Mesothelial cell of epicardium (in vitro differentiated cells): ENCODE measurements around the gene GSTO2. TPM values are rescaled to one million over a fixed set of nuclear protein-coding genes. Genes with fewer than 3 reads are reported as not detected.

Experiments
- DNase-seq, 2 experiments: peaks; one replicate each; pipeline ENCODE4 v3.0.0; 2021; ENCODE audit warnings: low spot score in 2 of 2; ENCODE audit not compliant: unreplicated experiment in 2 of 2
- H3K27ac Mint-ChIP-seq: 2 replicates; pipeline ENCODE4 v1.8.0; 2021; ENCODE audit warnings: mixed read lengths
- H3K27me3 Mint-ChIP-seq: 2 replicates; pipeline ENCODE4 v1.8.0; 2021; ENCODE audit warnings: low read depth, mixed read lengths
- H3K36me3 Mint-ChIP-seq: 2 replicates; pipeline ENCODE4 v1.8.0; 2021; ENCODE audit warnings: mixed read lengths
- H3K4me1 Mint-ChIP-seq: 2 replicates; pipeline ENCODE4 v1.8.0; 2021; ENCODE audit warnings: mixed read lengths
- H3K4me3 Mint-ChIP-seq: 2 replicates; pipeline ENCODE4 v1.8.0; 2021; ENCODE audit warnings: mild to moderate bottlenecking, moderate library complexity, mixed read lengths
- H3K9me3 Mint-ChIP-seq: 2 replicates; pipeline ENCODE4 v1.8.0; 2021; ENCODE audit warnings: mixed read lengths
- total RNA-seq: library from RNA; stranded (reverse); gene quantifications from 3 replicates; pipeline ENCODE4 v1.2.1, GENCODE V29; 2021
- TF ChIP-seq, protein P1 (sequence below): fragments of 200-600 bp; sonication (generic); IDR thresholded peaks from one replicate; pipeline ENCODE4 v1.5.0; 2021; ENCODE audit warnings: antibody characterized with exemption; ENCODE audit not compliant: unreplicated experiment

GSTO2 gene
- total RNA-seq, 1 donor from 2014 or later, result 11.7 TPM

DNA sequence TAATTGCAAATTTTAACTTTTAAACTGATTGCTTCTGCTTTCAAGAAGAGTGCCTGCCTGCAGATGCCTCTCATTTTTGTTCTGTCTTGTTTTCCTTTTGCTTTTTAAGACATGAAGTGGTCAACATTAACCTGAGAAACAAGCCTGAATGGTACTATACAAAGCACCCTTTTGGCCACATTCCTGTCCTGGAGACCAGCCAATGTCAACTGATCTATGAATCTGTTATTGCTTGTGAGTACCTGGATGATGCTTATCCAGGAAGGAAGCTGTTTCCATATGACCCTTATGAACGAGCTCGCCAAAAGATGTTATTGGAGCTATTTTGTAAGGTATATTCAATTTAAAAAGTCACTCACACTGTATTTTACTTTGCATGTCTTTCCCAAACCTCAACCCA lies 8.8 kb downstream of the GSTO2 start:
- peaks cover 8% of the 10 kb centered on the region for H3K4me1 Mint-ChIP-seq
- no peaks in the 10 kb centered on the region for H3K36me3 Mint-ChIP-seq
- peaks cover 2% of the 10 kb centered on the region for H3K27me3 Mint-ChIP-seq
- no peak overlapping the region for H3K4me3 Mint-ChIP-seq
- no peak overlapping the region for H3K27ac Mint-ChIP-seq
- TF ChIP-seq, protein P1, sequence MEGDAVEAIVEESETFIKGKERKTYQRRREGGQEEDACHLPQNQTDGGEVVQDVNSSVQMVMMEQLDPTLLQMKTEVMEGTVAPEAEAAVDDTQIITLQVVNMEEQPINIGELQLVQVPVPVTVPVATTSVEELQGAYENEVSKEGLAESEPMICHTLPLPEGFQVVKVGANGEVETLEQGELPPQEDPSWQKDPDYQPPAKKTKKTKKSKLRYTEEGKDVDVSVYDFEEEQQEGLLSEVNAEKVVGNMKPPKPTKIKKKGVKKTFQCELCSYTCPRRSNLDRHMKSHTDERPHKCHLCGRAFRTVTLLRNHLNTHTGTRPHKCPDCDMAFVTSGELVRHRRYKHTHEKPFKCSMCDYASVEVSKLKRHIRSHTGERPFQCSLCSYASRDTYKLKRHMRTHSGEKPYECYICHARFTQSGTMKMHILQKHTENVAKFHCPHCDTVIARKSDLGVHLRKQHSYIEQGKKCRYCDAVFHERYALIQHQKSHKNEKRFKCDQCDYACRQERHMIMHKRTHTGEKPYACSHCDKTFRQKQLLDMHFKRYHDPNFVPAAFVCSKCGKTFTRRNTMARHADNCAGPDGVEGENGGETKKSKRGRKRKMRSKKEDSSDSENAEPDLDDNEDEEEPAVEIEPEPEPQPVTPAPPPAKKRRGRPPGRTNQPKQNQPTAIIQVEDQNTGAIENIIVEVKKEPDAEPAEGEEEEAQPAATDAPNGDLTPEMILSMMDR, result no peak
- H3K9me3 Mint-ChIP-seq, result no peaks in the 10 kb centered on the region
- no peak for DNase-seq

DNA sequence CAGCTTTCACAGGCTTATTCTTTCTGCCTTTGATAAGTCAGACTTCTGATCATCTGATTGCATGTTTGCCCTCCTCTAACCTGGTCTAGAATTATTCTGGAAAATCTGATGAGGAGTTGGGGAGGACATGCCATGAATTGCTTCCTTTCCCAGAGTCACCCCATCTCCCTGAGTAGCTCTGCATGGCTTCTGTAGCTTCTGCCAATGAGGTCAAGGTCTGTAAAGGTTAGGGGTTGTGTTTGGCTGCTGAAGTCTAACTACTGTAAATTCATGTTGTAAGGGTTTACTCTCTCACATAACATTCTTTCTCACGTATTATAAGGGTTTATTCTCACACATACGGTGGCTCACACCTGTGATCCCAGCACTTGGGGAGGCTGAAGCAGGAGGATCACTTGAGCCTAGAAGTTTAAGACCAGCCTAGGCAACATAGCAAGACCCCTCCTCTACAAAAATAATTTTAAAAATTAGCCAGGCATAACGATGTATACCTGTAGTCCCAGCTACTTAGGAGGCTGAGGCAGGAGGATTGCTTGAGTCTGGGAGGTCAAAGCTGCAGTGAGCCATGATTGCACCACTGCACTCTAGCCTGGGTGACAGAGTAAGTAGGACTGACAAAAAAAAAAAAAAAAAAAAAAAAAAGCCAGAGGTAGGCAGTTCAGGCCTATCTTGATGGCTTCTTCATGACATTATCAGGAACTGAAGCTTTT lies 10.7 kb downstream of the GSTO2 start:
- Mint-ChIP-seq H3K27me3 (peaks cover 2% of the 10 kb centered on the region), H3K27ac (no peak overlapping the region), H3K4me3 (no peak overlapping the region), H3K4me1 (peaks cover 8% of the 10 kb centered on the region), H3K36me3 (no peaks in the 10 kb centered on the region), H3K9me3 (no peaks in the 10 kb centered on the region)
- TF ChIP-seq, protein P1, result no peak
- DNase-seq, result no peak

DNA sequence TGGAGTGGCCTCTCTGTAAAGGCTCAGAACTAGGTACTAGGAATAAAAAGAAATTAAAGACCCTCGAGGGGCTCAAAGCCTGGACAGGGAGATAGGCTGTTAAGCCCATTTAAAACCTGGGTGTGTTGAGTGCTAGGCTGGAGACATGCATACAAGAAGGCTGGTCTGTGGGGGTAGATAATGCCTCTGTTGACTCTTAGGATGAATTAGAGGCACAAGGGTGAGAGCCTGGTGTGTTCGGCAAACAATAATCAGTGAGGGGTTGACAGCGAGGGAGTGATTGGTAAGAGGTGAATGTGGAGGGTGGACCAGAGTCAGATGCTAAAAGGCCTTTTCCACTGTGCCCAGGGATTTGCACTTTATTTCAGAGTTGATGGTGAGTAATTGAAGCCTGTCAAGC lies 12.7 kb downstream of the GSTO2 start:
- no peak for DNase-seq
- H3K9me3 Mint-ChIP-seq, result no peaks in the 10 kb centered on the region
- H3K27ac Mint-ChIP-seq, result no peak overlapping the region
- H3K27me3 Mint-ChIP-seq, result no peaks in the 10 kb centered on the region
- H3K4me3 Mint-ChIP-seq, result no peak overlapping the region
- TF ChIP-seq, protein P1, result no peak
- H3K4me1 Mint-ChIP-seq, result no peaks in the 10 kb centered on the region
- H3K36me3 Mint-ChIP-seq, result no peaks in the 10 kb centered on the region

DNA sequence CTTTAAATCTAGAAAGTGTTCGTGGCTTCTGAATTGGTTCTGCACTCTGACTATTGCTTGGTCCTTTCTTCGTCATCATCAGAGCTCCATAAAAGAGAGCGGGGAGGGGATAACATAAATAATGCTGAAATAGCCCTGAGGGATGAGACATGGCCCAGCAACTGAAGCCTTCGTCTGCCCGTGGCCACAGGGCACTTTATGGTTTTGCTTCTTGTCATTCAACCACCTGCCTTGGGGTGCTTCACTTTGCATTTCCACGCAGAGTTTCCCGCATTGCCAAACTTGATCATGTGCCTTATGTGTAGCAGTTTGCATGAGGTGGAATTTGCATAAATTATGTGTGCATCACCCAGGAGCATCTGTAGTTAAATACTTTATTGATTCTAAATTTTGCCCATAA lies 15.9 kb downstream of the GSTO2 start:
- DNase-seq, result no peak
- peaks cover 8% of the 10 kb centered on the region for H3K27me3 Mint-ChIP-seq
- no peak overlapping the region for H3K27ac Mint-ChIP-seq

DNA sequence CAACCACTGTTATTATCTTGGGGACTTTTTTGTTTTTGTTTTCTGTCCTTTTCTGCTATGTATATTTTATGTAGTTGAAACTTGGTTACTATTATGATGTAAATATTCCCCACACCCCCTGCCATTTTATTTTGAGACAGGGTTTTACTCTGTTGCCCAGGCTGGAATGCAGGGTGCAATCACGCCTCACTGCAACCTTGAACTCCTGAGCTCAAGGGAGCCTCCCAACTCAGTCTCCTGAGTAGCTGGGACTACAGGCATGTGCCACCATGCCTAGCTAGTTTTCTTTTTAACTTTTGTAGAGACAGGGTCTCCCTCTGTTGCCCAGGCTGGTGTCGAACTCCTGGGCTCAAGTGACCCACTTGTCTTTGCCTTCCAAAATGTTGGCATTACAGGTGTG lies 18.0 kb downstream of the GSTO2 start:
- H3K27ac Mint-ChIP-seq, result no peak overlapping the region
- no peak overlapping the region for H3K4me3 Mint-ChIP-seq
- H3K27me3 Mint-ChIP-seq, result peaks cover 16% of the 10 kb centered on the region
- no peaks in the 10 kb centered on the region for H3K9me3 Mint-ChIP-seq
- no peaks in the 10 kb centered on the region for H3K36me3 Mint-ChIP-seq
- DNase-seq, result no peak
- TF ChIP-seq, protein P1, result no peak
- H3K4me1 Mint-ChIP-seq, result peaks cover 5% of the 10 kb centered on the region

More for the DNA sequence above, 15.9 kb downstream of the GSTO2 start:
- TF ChIP-seq, protein P1, result no peak
- H3K4me1 Mint-ChIP-seq, result no peaks in the 10 kb centered on the region
- H3K4me3 Mint-ChIP-seq, result no peak overlapping the region
- H3K9me3 Mint-ChIP-seq, result no peaks in the 10 kb centered on the region
- no peaks in the 10 kb centered on the region for H3K36me3 Mint-ChIP-seq
